GM19328 (cell line): ENCODE data around the gene HOTAIR.

Experiments used
- ATAC-seq: cut with Tn5 transposase; IDR thresholded peaks from one replicate; pipeline ENCODE4 v1.9.1; 2021; ENCODE audit warnings: mild to moderate bottlenecking, moderate library complexity; ENCODE audit not compliant: unreplicated experiment

The HOTAIR gene

DNA sequence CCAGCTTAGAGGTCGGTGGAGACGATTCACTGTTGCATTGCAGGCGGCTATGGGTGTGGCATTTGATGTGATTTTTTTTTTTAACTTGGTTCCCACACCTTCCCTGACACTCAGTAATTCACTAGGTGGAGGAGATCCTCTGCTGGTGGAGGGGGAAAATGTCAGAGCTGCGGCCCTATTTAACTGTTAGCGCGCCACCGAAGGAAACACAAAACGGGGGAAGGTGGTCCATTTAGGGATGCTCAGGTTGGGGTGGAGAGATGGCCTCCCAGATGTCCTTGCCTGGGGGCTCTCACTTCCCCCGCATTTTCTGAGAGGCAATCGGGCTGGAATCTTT is 24.3 kb downstream of the HOTAIR start:
- no peak for ATAC-seq

DNA sequence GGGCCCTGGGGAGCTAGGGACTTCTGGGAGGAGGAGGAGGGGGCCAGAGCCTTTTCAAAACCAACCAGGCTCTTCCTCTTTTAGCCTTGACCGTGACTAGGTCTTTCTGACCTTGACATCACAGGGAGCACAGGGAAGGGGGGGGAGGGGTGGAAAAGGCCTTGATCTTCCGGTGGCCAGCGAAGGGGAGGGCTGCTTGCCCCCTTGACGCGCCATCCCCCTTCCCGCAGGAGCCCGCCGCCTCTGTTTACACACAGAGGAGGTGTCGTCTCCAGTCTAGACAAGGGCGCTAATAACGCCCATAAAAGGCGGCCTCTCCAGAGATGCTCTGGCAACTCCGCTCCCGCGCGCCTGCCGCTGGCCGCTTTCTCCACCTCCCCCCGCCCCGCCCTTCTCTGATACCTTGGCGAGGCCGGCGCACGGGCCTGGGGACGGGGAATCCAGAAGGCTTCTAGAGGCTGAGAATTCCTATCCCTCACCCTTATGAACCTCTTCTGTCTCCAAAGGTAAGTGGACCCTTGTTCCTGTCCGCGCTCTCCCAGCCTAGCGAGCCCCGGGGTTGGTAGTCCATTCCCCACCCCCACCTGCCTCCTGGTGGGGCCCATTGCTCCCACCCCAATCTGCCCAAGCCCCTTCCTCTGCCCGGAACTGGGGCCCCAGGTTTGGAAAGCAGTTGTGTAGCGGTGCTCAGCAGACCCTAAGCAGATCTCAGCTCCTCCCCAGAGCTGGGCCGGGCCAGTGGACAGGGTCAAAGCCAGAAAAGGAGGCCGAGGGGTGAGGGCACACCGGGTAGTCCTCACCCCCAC is 24.9 kb downstream of the HOTAIR start:
- no peak for ATAC-seq

DNA sequence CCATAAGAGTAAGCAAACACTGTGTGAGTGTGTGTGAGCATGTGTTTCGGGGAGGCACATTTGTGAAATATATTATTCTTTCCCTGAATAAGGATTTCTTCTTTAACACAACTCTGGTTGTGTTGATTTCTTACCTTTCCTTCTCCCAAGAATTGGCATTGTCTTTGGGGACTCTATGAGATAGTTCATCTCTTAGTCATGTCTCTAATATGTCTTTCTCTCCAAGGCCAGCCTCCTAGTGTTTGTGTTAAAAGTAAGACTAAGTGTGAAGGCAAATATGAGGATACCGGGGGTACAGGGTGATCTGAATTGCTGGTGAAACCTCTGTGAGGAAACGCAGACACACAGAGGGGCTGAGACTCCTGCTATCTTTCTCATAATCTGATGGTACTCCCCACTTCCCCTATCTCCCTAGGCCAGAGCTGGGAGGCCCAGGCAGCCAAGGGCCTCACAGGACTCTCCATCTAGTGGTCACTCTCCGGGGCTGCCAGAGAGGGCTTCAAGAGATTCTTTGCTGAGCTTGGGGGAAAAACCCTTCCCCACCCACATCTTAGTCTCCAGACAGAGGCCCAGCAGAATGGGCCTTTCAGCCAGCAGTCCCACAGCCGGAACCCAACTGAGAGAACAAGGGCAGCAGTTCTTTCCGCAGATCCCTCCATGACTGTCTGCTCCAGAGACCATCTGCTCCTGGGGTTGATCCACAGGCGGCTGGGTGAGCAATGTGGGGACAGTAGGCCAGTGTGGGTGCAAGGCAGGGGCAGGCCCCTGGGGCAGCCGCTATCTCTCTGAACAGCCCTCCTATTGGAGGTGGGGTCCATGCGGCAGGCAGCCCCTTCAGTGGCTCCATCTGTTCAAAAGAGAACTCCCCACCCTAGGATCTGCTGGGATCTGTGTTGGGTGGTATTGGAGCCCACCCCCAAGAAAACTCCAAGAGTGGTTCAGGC is 25.8 kb downstream of the HOTAIR start:
- ATAC-seq = no peak

DNA sequence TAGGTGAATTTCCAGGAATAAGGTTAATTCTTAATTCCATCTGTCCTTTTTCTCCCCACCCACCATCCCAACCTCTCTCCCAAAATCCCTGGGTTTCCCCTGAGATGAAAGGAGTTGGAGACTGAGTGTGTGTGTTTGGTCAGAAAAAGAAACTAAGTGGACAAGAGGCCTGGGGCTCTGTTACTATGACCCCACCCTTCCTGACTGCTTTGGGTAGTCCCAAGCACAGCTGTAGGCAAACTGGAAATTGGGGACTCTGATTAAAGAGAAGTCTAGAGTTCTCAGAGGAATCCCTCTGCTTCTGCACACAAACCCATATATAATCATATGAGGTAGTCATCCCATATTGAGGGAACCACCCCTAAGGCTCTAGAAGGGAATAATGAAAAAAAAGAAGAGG is 27.0 kb downstream of the HOTAIR start:
- ATAC-seq = no peak

DNA sequence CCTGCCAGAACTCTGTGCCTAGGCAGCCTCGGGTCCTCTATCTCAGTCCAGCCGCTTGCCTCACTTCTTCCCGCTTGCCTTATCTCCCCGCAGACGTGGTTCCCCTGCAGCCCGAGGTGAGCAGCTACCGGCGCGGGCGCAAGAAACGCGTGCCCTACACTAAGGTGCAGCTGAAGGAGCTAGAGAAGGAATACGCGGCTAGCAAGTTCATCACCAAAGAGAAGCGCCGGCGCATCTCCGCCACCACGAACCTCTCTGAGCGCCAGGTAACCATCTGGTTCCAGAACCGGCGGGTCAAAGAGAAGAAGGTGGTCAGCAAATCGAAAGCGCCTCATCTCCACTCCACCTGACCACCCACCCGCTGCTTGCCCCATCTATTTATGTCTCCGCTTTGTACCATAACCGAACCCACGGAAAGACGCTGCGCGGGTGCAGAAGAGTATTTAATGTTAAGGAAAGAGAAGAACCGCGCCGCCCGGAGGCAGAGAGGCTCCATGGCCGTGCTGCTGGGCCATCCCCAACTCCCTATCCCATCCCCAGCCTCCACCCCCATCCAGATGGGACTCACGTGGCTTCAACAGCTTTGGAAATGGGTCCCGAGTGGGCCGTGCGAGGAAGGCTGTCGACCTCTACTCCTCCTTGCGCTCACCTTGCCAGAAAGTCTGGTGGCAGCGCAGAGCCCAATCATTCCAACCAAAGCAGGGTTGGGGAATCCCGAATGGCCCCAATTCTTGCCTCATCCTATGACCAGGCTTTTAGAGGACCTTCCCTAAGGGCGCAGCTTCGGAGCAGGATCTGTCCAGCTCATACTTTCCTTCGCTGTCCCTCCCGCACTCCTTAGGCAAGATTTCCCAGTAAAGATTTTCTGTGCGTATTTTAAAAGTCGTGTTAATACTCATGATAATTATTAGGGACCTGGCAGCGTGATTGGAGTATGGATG is 29.6 kb downstream of the HOTAIR start:
- ATAC-seq = no peak

DNA sequence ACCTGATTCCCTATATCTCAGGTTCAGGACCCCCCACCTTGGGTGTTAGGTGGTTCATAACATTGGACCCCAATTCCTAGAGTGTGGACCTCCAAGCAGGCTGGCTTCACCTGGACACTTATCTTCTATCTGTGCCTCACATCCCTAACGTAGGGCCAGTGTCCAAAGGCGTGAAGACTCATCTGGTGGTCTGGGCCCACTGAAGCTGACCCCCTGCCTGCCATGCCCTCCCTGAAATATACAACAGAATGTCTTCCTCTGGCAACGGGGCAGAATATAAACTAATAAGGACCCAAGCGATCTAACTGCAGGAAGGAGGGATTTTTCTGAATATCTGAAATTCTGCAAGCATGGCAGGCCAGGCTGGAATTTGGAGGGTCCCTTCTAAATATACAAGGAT is 30.5 kb downstream of the HOTAIR start:
- ATAC-seq = no peak

DNA sequence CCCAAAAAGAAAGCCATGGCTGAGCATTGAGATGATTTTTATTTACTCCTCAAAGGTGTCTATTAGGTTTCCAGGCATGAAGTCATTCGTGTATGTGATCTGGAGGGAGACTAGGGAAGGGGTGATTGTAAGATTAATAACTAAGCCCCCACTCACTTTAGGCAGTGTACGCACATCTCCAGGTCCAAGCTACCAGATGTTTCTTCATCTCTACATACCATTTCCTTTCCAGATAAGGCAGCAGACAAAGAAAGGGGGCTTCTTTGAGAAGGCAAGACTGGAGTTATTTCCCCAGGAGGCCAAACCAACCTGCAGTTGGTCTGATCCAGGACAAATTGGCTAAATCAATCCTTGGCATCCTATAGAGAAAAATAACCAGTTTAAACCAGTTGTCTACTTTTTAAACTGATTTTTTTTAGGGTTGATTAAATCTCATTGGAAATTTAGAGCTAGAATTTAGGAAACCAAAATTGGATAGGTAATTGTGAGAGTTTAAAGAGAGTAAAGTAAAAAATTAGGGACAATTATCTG is 32.2 kb downstream of the HOTAIR start:
- no peak for ATAC-seq

DNA sequence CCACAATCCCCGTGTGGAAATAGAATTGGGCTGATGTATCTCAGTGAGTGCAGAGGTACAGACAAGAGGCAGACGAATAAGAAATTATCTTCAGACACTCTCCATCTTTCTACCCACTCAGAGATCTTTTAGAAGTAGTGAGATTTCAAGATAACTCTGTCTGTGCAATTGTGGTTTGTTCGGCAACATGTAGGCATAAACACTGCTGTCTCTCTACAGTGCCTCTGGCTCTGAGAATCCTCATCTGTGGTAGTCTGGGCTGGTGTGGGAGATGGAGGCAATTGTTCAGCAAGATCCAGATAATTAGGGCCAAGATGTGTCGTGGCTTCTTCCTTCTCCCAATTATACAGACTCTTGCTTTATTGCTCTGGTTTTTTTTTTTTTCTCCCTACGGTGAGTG is 33.0 kb downstream of the HOTAIR start:
- no peak for ATAC-seq

DNA sequence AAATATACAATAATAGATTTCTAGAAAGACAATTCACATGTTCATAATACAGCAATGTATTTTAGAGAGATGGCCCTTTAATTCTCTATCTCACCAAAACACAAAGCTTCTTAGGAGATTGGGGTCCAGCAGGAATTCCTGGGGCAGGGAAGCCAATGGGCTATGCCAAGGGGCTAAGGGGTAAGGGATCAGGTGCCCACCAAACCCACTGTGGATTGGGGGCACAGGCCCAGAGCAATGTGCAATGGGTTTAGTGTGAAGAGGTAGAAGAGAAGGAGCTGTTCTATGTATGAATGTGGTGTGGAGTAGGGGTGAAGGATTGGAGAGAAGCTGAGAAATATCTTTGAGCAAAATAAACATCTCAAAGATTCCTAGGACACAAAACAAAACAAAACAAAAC is 33.6 kb downstream of the HOTAIR start:
- no peak for ATAC-seq

DNA sequence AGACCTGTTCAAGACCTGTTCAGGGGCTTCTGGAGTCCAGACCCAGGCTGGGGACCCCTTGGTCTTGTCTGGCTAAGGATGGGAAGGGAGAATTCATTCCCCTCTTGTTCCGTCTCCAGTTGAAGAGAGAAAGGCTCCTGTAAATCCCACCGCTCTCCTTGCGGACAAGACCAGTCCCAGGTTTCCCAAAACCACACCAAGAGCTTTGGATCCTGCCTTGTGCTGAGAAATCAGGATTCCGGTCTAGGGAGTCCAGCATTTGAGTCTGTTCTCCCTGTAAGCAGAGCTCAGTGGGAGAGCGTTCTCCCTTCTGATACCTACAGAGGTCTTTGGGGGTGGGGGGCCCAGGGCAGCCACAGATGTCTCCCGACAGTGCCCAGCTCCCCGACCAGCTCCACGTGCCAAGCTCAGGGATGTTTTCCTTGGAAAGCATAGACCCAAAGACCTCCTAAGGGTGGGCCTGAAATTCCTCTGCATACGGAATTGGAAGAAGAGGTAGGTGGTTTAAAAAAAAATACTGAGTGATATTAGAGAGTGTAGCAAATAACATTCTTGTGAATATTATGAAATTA is 34.2 kb downstream of the HOTAIR start:
- ATAC-seq = no peak

DNA sequence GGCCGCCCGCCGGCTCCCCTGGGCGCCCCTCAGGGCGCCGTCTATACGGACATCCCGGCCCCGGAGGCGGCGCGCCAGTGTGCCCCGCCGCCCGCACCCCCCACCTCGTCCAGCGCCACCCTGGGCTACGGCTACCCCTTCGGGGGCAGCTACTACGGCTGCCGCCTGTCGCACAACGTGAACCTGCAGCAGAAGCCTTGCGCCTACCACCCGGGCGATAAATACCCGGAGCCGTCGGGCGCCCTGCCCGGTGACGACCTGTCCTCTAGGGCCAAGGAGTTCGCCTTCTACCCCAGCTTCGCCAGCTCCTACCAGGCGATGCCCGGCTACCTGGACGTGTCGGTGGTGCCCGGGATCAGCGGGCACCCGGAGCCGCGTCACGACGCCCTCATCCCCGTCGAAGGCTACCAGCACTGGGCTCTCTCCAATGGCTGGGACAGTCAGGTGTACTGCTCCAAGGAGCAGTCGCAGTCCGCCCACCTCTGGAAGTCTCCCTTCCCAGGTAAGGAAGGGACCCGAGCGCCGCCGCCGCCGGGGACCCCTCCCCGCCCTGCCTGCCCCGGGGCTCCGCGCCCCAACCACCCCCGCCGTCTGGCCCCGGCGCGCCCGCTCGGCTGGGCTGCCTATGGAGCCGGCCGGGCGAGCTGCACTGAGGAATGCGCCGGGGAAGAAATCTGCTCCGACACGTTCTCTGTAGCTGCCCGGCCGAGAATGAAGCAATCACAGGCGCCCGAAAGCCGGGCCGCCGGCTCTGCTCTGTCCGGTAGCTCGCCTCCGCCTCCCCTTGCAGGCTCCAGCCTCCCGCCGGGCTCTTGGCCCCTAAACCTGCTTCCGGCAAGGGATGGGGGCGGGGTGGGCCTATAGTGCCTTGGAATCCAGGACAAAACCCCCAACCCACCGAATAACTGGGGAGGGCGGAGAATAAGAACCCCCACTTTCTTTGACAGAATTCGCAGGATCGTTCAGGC is 35.3 kb downstream of the HOTAIR start:
- ATAC-seq = no peak

DNA sequence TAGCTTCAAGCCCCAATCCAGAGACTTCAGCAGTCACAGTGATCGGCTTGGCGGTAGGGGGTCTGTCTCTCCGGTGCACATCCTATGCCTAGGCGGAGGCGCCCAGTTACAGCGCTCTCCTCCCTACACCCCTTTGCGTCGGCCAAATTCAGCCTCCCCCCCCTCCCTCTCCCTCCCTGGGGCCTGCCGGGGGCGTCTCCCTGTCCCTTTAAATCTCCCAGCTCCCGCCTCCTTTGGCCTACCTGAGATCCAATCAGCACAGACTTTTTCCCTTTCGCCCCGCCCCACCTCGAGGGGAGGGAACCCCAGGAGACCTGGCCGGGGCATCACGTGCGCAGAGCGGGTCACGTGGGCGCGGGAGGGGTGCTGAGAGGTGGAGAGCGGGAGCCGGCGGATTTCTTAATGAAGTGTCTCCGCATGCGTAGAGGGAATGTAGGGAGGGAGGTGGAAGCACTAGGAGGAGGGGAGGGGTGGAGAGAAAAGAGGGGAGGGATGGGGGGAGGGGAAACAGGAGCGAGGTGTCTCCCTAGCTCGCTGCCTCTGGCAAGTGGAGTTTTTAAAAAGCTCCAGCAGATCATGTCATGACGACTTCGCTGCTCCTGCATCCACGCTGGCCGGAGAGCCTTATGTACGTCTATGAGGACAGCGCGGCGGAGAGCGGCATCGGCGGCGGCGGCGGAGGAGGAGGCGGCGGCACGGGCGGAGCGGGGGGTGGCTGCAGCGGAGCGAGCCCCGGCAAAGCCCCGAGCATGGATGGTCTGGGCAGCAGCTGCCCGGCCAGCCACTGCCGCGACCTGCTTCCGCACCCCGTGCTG is 36.2 kb downstream of the HOTAIR start, which contains the start of gene HOXC13:
Gene HOXC13, plus strand, starts transcription at position 506 of the 815 bp plus-strand sequence. Its CDS starts 76 bp downstream, at position 582.
- ATAC-seq = no peak

DNA sequence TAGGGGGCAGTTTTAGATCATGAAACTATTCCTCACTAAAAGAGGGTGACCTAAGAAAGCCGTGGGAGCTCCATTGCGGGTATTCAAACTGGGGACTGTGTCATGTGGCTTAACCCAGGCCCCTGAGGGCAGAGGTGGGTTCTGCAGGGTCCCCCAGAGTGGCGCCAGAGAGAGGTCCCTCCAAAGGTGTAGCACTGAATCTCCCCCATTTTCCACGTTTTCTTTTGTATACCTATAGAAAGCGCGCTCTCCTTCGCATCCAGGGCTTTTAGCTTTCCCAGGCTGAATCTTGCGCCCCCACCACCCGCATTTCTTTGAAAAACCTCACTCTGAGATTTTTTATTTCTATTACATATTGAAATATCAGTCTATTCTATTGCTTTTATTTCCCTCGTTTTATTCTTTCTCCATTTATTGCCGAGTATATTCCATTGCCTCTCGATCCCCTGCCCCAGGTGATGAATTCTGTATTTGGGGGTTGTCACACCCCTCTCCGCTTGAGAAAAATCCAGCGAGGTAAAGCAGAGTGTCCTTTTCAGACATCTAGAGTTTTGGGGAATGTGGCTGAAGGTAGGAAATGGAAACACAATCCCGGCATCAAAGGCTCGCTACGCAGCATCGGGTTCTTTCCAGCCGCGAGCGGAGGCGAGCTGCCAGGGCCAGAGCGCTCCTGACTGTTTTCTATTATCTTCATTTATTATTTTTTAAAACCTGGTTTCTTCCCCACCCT is 37.0 kb downstream of the HOTAIR start:
- ATAC-seq = no peak

DNA sequence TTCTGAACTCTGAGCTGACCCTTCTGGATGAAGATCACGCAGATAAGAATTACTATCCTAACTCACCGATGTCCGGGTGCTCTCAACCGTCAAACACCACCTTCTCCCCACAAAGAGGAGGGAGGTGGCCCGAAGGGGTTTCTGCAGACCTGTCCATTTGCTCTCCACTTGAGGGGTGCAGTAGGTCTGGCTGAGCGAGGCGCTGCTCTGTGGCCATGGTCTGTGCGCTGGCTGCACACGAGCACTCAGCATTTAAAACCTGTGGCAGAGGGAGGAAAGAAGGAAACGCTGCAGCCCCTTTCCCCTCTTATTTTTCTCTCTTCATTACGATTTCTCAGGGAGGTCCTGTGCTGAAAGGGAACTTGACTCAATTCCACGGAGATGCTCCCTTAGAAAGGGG is 37.7 kb downstream of the HOTAIR start:
- no peak for ATAC-seq

DNA sequence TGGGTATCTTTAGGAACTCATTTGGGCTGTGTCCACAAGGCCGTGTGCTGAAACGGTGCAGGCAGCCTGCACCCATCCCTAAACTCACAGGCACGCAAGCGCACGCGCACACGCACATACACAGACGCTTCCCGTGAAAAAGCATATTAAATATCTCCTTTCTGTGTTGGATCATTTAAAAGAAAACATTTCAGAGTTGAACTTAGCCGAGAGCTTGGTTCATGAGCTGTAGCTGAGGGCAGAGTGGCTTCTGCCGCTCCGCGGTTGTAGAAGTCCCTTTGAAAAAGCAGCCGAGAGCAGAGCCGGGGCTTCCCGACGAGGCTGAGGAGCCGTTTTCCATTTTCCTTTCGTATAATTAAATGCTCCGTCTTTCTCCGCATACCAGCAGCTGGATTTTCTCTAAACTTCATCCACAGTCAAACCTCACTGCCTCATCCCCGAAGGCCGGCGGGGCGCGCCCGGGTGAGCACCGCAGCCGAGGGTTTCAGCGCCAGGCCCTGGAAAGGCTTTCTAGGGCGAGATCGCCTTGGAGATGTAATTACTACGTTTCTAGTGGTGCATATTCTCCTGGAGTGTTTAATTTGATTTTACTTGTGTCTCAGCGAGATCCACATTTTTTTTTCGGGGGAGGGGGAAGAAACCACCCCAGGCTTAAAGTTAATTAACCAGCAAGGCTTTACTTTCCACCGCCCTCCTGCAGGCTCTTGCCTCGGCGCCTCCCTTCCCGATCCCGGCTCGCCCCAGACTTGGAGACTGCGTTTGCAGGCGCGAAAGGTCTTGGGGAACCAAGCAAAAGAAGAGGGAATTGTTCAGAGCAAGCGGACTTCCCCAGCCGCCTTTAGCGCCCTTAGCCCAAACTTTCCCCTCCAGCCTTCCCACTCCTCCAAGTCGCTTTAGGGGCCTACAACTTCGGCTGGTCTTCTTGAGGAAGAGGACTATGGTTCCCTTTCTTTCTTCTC is 39.1 kb downstream of the HOTAIR start:
- ATAC-seq = no peak

DNA sequence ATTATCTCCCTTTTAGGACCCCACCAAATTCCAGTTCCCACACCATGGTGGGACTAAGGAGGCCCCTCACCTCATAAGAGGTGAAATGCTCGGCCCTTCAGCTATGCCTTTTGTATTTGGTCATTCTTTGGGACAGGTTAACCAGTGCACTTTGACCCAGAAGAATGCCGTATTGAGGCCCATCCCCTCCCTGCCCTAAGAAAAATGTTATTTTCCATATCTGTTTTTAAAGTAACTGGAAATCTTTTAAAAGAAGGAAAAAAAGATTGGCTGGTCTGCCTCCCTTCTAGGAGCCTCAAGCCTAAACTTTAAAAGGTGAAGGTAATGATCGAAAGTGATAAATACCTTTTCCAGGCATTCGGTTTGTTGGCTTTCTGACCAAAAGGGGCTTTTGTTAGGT is 41.8 kb downstream of the HOTAIR start:
- ATAC-seq = no peak
